GM23248 (cell line): ENCODE measurements around the gene CCDC171. TPM values are rescaled to one million over a fixed set of nuclear protein-coding genes. Genes with fewer than 3 reads are reported as not detected.

Experiments
- DNase-seq: peaks from one replicate; pipeline ENCODE4 v3.0.0-alpha.2; 2015
- H2AFZ ChIP-seq: fragments of 200-600 bp; sonication (generic); 2 replicates; pipeline ENCODE4 v1.6.1; 2016; ENCODE audit warnings: antibody characterized with exemption
- H3F3A ChIP-seq: fragments of 200-600 bp; sonication (generic); 2 replicates; pipeline ENCODE4 v1.6.1; 2016; ENCODE audit warnings: mild to moderate bottlenecking, antibody characterized with exemption, mixed run types; ENCODE audit not compliant: insufficient read depth
- H3K27ac ChIP-seq: fragments of 200-600 bp; sonication (generic); 2 replicates; pipeline ENCODE4 v1.5.1; 2016; ENCODE audit warnings: mild to moderate bottlenecking
- H3K27me3 ChIP-seq: fragments of 200-600 bp; sonication (generic); replicated peaks from 2 replicates; pipeline ENCODE4 v1.6.1; 2016; ENCODE audit warnings: mild to moderate bottlenecking; ENCODE audit not compliant: insufficient read depth
- H3K36me3 ChIP-seq: fragments of 200-600 bp; sonication (generic); 2 replicates; pipeline ENCODE4 v1.6.1; 2016; ENCODE audit warnings: low read depth, mild to moderate bottlenecking
- H3K4me1 ChIP-seq: fragments of 200-600 bp; sonication (generic); 2 replicates; pipeline ENCODE4 v1.6.1; 2016; ENCODE audit warnings: mild to moderate bottlenecking; ENCODE audit not compliant: insufficient read depth
- H3K4me2 ChIP-seq: fragments of 200-600 bp; sonication (generic); one replicate; pipeline ENCODE4 v1.6.1; 2016; ENCODE audit warnings: mild to moderate bottlenecking; ENCODE audit not compliant: unreplicated experiment
- H3K4me3 ChIP-seq: fragments of 200-600 bp; sonication (generic); 2 replicates; pipeline ENCODE4 v1.5.1; 2016; ENCODE audit warnings: mild to moderate bottlenecking
- H3K79me2 ChIP-seq: fragments of 200-600 bp; sonication (generic); 2 replicates; pipeline ENCODE4 v1.6.1; 2016; ENCODE audit warnings: mild to moderate bottlenecking; ENCODE audit not compliant: insufficient read depth
- H3K9ac ChIP-seq: fragments of 200-600 bp; sonication (generic); 2 replicates; pipeline ENCODE4 v1.6.1; 2016; ENCODE audit warnings: mild to moderate bottlenecking
- H3K9me2 ChIP-seq: fragments of 200-600 bp; sonication (generic); 2 replicates; pipeline ENCODE4 v1.6.1; 2016; ENCODE audit warnings: mixed run types, mild to moderate bottlenecking, moderate library complexity; ENCODE audit not compliant: insufficient read depth
- H3K9me3 ChIP-seq: fragments of 200-600 bp; sonication (generic); one replicate; pipeline ENCODE4 v1.6.1; 2017; ENCODE audit warnings: low read depth
- H4K20me1 ChIP-seq: fragments of 200-600 bp; sonication (generic); 2 replicates; pipeline ENCODE4 v1.6.0; 2016; ENCODE audit not compliant: insufficient read depth
- EZH2 ChIP-seq: fragments of 200-600 bp; sonication (generic); IDR thresholded peaks from 2 replicates; pipeline ENCODE4 v1.6.1; 2018; ENCODE audit warnings: antibody characterized with exemption, mild to moderate bottlenecking; ENCODE audit not compliant: insufficient read depth, poor library complexity, severe bottlenecking
- EZH2phosphoT487 ChIP-seq: fragments of 200-600 bp; sonication (generic); IDR thresholded peaks from 2 replicates; pipeline ENCODE4 v1.6.1; 2018; ENCODE audit warnings: antibody characterized with exemption, moderate library complexity, mild to moderate bottlenecking, low read depth; ENCODE audit not compliant: insufficient read depth
- WGBS, 2 experiments: methylation state at CpG; one replicate each; pipeline ENCODE4 v1.1.6; 2015 to 2017; ENCODE audit warnings: low lambda C conversion rate in 2 of 2, low coverage in 1 of 2; ENCODE audit errors: missing lambda C conversion rate in 2 of 2; 5-methylcytosine and 5-hydroxymethylcytosine counted together
- in situ Hi-C: fragments of 300-500 bp; cut with MboI; formaldehyde crosslinking; loops from 2 replicates; pipeline ENCODE4 v1.15.0; 2020
- polyA plus RNA-seq: library from polyadenylated mRNA; unstranded; fragments of >200 nt; fragmentation: Nextera tagmentation; extraction: Ambion mirVana; gene quantifications from 2 replicates; pipeline ENCODE4 v1.2.1, GENCODE V29; 2016
- total RNA-seq: library from RNA; depleted of rRNA; stranded (reverse); fragments of >200 nt; shearing (Covaris generic); gene quantifications from 2 replicates; pipeline ENCODE4 v1.2.3, GENCODE V29; 2014

The CCDC171 gene
- total and polyA plus RNA-seq, 2 experiments from 2014 or later: 0.99 to 3.5 TPM

DNA sequence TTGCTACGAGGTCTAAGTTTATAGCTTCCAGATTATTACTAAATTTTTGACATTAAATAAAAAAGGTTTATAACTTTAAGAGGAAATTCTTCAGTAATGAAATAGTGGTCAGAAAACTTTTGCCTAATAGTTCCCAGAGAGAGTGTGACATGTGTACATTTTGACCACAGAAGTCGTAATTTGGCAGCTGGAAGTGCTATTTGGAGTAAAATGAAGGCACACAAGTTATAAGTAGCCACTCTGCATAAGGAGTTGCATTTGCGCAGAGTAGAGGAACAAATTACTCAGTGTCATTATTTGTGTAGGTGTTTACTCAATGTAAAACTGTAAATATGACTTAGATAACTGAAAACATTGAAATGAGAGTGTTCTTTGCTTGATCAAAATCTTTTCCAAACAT is 408.4 kb downstream of the CCDC171 start:
- Histone ChIP-seq H3K27ac (no peak overlapping the region), H3K4me3 (no peak overlapping the region), H3K79me2 (no peaks in the 10 kb centered on the region), H3K27me3 (no peaks in the 10 kb centered on the region), H3K36me3 (no peaks in the 10 kb centered on the region), H3K4me1 (no peaks in the 10 kb centered on the region), H3K9ac (no peak overlapping the region), H3F3A (no peaks in the 10 kb centered on the region), H3K9me2 (no peaks in the 10 kb centered on the region), H2AFZ (no peak overlapping the region), H3K4me2 (no peak overlapping the region), H3K9me3 (no peaks in the 10 kb centered on the region), H4K20me1 (no peaks in the 10 kb centered on the region)
- WGBS, 2 experiments: 94% methylated on average over 3 of the region's 3 CpGs
- DNase-seq: no peak
- no peak for TF ChIP-seq EZH2
- TF ChIP-seq EZH2phosphoT487: no peak
- in situ Hi-C loops: no loop called here

- Histone ChIP-seq H3F3A (no peaks in the 10 kb centered on the region), H3K4me1 (no peaks in the 10 kb centered on the region), H3K27ac (no peak overlapping the region), H3K36me3 (no peaks in the 10 kb centered on the region), H3K79me2 (no peaks in the 10 kb centered on the region), H3K9ac (no peak overlapping the region), H3K4me3 (no peak overlapping the region), H3K9me2 (no peaks in the 10 kb centered on the region), H3K4me2 (no peak overlapping the region), H3K9me3 (no peaks in the 10 kb centered on the region), H4K20me1 (no peaks in the 10 kb centered on the region), H3K27me3 (no peaks in the 10 kb centered on the region), H2AFZ (no peak overlapping the region)
- DNase-seq: no peak
- in situ Hi-C loops: no loop called here
- WGBS, 2 experiments: 94 to 98% methylated on average over 2 of the region's 2 CpGs
- TF ChIP-seq EZH2 (no peak), EZH2phosphoT487 (no peak)
These were observed 412.5 kb downstream of the CCDC171 start for GRCh38 chr9:15965246-15965745.

GRCh38 chr9:15966471-15966870 is 413.6 kb downstream of the CCDC171 start:
- no peak for DNase-seq
- H3K4me2 ChIP-seq: no peak overlapping the region
- no peak overlapping the region for H3K27ac ChIP-seq
- H3K27me3 ChIP-seq: no peaks in the 10 kb centered on the region
- 79 to 82% methylated on average over 1 of the region's 1 CpG for WGBS, 2 experiments
- in situ Hi-C loops: no loop called here
- H4K20me1 ChIP-seq: no peaks in the 10 kb centered on the region
- H3F3A ChIP-seq: no peaks in the 10 kb centered on the region
- no peaks in the 10 kb centered on the region for H3K4me1 ChIP-seq
- TF ChIP-seq EZH2 (no peak), EZH2phosphoT487 (no peak)
- H3K9ac ChIP-seq: no peak overlapping the region
- H3K9me2 ChIP-seq: no peaks in the 10 kb centered on the region
- no peaks in the 10 kb centered on the region for H3K9me3 ChIP-seq
- H2AFZ ChIP-seq: no peak overlapping the region
- no peaks in the 10 kb centered on the region for H3K79me2 ChIP-seq
- H3K4me3 ChIP-seq: no peak overlapping the region
- H3K36me3 ChIP-seq: no peaks in the 10 kb centered on the region

- Histone ChIP-seq H3K9me2 (no peaks in the 10 kb centered on the region), H3K9me3 (no peaks in the 10 kb centered on the region), H3K79me2 (no peaks in the 10 kb centered on the region), H3K4me1 (no peaks in the 10 kb centered on the region), H3K27ac (no peak overlapping the region), H3K36me3 (no peaks in the 10 kb centered on the region), H3F3A (no peaks in the 10 kb centered on the region), H4K20me1 (no peaks in the 10 kb centered on the region), H3K9ac (no peak overlapping the region), H3K4me2 (no peak overlapping the region), H3K27me3 (no peaks in the 10 kb centered on the region), H3K4me3 (no peak overlapping the region), H2AFZ (no peak overlapping the region)
- in situ Hi-C loops: no loop called here
- WGBS, 2 experiments: 91% methylated on average over 3 of the region's 3 CpGs
- no peak for DNase-seq
- TF ChIP-seq EZH2phosphoT487 (no peak), EZH2 (no peak)
These were observed 414.2 kb downstream of the CCDC171 start for GRCh38 chr9:15967068-15967467.

GRCh38 chr9:15972760-15973159 is 419.9 kb downstream of the CCDC171 start:
- Histone ChIP-seq H3K4me3 (no peak overlapping the region), H3K9me2 (0 out of 2 replicates have a peak, but pooled peaks cover 3% of the 10 kb centered on the region), H3K27me3 (no peaks in the 10 kb centered on the region), H3K9me3 (no peaks in the 10 kb centered on the region), H3K36me3 (no peaks in the 10 kb centered on the region), H3K9ac (no peak overlapping the region), H3K4me1 (no peaks in the 10 kb centered on the region), H3F3A (no peaks in the 10 kb centered on the region), H4K20me1 (no peaks in the 10 kb centered on the region), H3K27ac (no peak overlapping the region), H3K4me2 (no peak overlapping the region), H3K79me2 (no peaks in the 10 kb centered on the region), H2AFZ (no peak overlapping the region)
- TF ChIP-seq EZH2phosphoT487: no peak
- TF ChIP-seq EZH2: no peak
- DNase-seq: no peak
- in situ Hi-C loops: no loop called here
- WGBS, 2 experiments: 75 to 82% methylated on average over 4 of the region's 4 CpGs
